Renal cortical epithelial cell (primary cell): ENCODE results near the gene WTAP. TPM values are rescaled to one million over a fixed set of nuclear protein-coding genes. Genes with fewer than 3 reads are reported as not detected.
"Not testable (repeated sequence)": the region's sequence is repeated elsewhere in the genome, so short reads cannot be mapped to it uniquely, and the experiment has no call there.

Experiments
- DNase-seq: peaks from one replicate; pipeline ENCODE4 v3.0.0-alpha.2; 2011; ENCODE audit warnings: low read depth
- total RNA-seq: library from RNA; depleted of rRNA; stranded (reverse); fragments of >200 nt; gene quantifications from 2 replicates; pipeline ENCODE4 v1.2.3, GENCODE V29; 2014

Gene WTAP
- total RNA-seq = 135 and 146 TPM in 2 replicates

- DNase-seq = peak; percentile 84
Measured at GRCh38 chr6:159726918-159727716, at the start of gene WTAP. Gene WTAP (plus strand): TSS chr6:159727506. CDS start chr6:159736266, 8,760 bp downstream.

GRCh38 chr6:159677506-159678165 is 49.7 kb upstream of the WTAP start:
- no peak for DNase-seq

DNA sequence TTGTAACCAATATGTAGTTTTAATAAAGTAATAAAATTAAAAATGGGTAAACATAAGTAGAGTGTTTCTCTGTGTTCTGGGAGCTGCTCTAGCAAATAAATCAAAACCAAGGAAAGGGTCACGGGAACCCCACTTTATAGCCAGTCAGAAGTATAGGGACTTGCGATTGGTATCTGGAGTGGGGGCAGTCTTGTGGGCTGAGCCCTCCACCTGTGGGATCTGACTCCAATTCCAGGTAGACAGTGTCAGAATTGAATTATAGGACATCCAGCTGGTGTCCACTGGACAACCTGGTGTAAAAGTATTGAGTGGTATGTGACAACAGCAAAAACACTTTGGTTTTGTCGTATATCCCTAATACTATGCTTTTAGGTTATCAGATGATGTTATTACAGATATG is 48.7 kb upstream of the WTAP start:
- no peak for DNase-seq

- DNase-seq = peak; percentile 72
Measured at GRCh38 chr6:159679091-159680077, 47.9 kb upstream of the WTAP start.

GRCh38 chr6:159680104-159680503 is 47.2 kb upstream of the WTAP start:
- no peak for DNase-seq

DNA sequence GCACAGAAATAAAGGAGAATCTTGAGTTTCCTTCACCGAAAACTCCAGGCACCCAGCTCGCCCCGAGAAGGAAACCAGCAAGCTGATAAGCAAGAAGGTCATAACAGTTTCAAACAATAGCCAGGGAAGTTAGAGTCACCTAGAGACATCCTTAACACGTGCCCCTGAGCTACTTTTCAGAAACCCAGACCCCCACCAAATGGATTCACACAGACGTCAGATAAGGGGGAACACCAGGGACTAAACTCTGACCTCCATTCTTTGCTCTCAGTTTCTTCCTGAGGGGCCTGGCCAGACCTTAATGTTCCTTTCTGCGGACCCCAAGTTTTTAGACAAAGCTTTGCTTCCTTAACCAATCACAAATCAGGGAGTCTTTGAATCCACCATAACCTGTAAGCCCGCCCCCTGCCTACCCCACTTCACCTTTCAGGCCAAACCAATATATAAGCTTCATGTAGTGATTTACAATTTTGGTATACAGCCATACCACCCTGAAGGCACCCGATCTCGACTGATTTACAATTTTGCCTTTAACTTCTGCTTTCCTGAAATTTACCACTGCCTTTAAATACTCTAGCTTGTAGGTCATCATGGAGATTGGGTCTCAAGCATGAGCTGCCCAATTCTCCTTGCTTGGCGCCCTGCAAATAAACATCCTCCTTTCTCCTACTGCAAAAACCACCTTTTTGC is 46.0 kb upstream of the WTAP start:
- DNase-seq = no peak

GRCh38 chr6:159682295-159682694 is 45.0 kb upstream of the WTAP start:
- no peak for DNase-seq

GRCh38 chr6:159682810-159683209 is 44.5 kb upstream of the WTAP start:
- DNase-seq = no peak

GRCh38 chr6:159684013-159684304 is 43.3 kb upstream of the WTAP start:
- DNase-seq = no peak

GRCh38 chr6:159686040-159686439 is 41.3 kb upstream of the WTAP start:
- no peak for DNase-seq

DNA sequence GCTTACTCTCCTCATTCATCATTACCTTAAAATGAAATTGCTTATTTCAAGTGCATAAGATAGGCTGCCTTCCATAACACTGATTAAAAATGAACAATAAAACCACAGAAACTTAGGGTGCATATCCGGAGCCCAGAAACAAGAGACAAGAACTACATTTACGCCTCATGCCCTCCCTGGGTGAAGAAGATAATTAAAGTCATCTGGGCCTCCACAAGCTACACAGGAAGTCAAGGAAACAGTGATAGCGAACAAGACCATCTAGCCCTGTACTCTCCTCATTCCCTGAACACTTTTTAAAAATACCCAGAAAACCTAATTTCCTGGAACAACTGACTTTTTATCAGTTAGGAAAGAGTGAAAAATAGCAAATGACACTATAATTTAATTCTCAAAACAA is 40.6 kb upstream of the WTAP start:
- DNase-seq = no peak

DNA sequence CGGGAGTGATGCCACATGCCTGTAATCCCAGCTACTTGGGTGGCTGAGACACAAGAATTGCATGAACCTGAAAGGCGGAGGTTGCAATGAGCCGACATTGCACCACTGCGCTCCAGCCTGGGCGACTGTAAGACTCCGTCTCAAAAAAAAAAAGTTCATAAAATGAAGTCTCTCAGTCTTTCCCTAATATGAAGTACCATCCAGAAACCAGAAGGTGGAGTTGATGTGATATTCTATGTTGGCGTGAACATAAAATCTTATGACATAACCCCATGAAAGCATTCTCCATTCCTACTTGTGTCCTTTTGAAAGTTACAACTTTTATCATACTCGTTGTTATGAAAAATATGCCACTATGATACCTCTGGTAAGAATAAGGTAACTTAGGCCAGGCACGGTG is 40.0 kb upstream of the WTAP start:
- no peak for DNase-seq

DNA sequence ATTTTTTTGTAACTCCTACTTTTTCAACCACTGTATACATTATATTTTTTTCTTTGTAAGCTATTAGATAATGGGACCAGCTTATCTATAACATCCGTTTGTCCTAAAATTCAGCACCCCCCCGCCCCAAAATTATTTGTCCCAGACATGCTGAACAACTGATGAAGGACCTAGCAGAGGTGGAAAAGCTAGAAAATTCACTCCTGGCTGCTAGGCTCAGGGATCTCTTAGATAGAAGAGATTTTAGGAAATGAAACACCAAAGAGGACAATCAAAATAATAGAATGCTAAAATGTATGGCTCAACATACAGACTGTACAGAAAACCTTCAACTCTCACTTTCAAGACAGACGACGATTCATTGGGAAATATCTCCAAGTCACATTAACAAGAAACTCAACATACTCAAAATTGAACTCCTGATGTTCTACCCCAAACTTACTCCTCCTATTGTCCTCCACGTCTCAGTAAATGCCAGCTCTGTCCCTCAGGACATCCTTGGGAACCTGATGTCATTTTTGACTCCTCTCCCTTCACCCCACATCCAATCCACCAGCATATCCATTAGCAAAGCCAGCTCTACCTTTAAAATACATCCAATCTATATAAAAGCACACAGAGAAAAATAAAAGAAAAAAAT is 38.9 kb upstream of the WTAP start:
- DNase-seq = no peak

GRCh38 chr6:159689001-159689400 is 38.3 kb upstream of the WTAP start:
- no peak for DNase-seq

- DNase-seq = not testable (repeated sequence)
Measured at GRCh38 chr6:159690135-159690534, 37.2 kb upstream of the WTAP start.

DNA sequence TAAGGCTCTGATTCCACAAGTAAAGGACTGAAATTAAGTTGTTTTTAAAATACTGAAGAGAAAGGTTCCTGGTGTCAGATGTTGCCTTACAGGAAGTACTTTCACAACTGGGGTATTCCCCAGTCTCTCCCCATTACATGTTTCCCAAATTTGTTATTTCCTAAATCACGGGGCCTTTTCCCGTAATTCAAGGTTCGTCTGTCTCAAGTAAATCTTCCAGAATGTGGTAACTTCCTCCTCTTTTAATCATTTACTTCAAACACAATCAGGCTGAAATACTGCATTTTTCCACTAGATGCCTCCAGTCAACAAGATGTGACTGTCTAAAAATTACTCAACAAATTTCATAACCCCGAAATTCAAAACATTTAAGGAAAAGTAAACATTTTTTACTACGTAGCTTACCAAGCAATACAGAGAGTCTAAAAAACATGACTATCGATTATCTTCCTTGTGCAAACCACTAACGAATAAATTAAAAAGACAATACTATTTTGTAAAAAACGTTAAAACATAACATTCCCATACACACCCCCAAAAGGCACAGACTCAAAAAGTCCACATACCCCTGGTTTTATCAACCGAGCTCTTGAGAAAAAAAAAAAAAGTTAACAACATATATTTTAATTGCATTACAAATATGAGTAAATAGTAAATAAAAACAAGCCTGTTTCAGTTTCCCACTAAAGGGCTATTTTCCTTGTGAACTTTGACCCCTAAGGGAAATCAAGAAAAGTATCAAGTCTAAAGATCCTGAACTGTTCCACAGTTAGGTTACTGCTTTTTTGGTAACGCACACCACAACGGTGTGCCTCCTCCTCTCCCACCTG is 36.0 kb upstream of the WTAP start:
- DNase-seq = peak; percentile 96

GRCh38 chr6:159691963-159692287 is 35.4 kb upstream of the WTAP start:
- no peak for DNase-seq

GRCh38 chr6:159692303-159693127 is 34.8 kb upstream of the WTAP start:
- DNase-seq = no peak

- no peak for DNase-seq
Measured at GRCh38 chr6:159693128-159693893, 34.0 kb upstream of the WTAP start, which contains the start of gene SOD2. Gene SOD2 (minus strand): TSS chr6:159693241. CDS start chr6:159693167, 74 bp downstream.
